GM12864 (cell line): ENCODE results near the gene CYP3A5.

Source experiments
- DNase-seq: peaks from one replicate; pipeline ENCODE4 v3.0.0-alpha.2; 2011; ENCODE audit warnings: low read depth
- H3K4me3 ChIP-seq: 2 replicates; pipeline ENCODE4 v1.5.1; 2011; ENCODE audit warnings: mild to moderate bottlenecking, low read depth, low read length, control low read depth
- TF ChIP-seq, protein P1 (sequence below): IDR thresholded peaks from 2 replicates; pipeline ENCODE4 v1.5.1; 2011; ENCODE audit warnings: low read depth, mild to moderate bottlenecking, moderate library complexity, low read length, control low read depth, inconsistent platforms; ENCODE audit errors: missing control alignments

CYP3A5 gene

DNA sequence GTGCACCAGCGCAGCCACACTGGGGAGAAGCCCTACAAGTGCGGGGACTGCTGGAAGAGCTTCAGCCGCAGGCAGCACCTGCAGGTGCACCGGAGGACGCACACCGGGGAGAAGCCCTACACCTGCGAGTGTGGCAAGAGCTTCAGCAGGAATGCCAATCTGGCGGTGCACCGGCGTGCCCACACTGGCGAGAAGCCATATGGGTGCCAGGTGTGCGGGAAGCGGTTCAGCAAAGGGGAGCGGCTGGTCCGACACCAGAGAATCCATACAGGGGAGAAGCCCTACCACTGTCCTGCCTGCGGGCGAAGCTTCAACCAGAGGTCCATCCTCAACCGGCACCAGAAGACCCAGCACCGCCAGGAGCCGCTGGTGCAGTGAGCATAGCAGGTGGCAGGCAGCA lies 50.2 kb downstream of the CYP3A5 start:
- TF ChIP-seq, protein P1, sequence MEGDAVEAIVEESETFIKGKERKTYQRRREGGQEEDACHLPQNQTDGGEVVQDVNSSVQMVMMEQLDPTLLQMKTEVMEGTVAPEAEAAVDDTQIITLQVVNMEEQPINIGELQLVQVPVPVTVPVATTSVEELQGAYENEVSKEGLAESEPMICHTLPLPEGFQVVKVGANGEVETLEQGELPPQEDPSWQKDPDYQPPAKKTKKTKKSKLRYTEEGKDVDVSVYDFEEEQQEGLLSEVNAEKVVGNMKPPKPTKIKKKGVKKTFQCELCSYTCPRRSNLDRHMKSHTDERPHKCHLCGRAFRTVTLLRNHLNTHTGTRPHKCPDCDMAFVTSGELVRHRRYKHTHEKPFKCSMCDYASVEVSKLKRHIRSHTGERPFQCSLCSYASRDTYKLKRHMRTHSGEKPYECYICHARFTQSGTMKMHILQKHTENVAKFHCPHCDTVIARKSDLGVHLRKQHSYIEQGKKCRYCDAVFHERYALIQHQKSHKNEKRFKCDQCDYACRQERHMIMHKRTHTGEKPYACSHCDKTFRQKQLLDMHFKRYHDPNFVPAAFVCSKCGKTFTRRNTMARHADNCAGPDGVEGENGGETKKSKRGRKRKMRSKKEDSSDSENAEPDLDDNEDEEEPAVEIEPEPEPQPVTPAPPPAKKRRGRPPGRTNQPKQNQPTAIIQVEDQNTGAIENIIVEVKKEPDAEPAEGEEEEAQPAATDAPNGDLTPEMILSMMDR, result no peak
- no peak overlapping the region for H3K4me3 ChIP-seq
- DNase-seq, result no peak

DNA sequence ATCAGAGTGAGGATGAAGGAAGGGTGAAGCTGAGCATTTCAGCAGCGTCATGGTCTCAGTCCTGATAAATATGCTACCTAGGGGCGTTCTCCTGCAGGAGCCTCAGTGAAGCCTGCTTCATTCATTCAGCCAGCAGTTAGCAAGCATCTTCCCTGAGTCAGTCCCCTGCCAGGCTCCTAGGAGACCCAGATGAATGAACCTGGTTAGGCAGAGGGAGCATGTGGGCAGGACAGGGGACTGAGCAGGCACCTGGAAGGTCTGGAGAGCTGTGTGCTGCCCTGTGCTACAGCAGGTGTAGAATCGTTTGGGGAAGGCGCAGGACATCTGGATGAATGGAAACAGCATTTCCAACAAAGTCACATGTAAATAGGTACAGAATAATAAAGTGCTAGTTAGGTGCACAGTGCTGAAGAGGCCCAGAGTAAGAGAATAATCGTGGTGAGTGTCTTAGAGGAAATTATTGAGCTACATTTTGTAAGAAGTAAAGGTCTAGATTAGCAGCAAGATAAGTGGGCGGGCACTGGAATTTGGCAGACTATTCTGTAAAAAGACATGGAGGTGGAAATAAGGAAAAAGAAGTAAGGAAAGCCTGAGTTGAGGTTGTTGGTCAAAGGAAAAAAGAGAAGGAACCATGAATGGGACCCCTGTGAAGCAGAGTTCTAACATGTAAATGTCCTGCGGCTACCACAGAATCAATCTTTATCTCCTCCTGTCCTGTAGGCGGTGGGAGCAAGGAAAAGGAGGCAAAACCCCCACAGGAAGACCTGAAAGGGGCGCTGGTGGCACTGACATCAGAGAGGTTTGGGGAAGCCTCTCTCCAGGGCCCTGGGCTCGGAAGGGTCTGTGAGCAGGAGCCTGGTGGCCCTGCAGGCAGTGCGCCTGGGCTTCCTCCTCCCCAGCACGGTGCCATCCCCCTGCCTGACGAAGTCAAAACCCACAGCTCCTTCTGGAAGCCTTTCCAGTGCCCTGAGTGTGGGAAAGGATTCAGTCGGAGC lies 51.0 kb downstream of the CYP3A5 start:
- TF ChIP-seq, protein P1, result no peak

DNA sequence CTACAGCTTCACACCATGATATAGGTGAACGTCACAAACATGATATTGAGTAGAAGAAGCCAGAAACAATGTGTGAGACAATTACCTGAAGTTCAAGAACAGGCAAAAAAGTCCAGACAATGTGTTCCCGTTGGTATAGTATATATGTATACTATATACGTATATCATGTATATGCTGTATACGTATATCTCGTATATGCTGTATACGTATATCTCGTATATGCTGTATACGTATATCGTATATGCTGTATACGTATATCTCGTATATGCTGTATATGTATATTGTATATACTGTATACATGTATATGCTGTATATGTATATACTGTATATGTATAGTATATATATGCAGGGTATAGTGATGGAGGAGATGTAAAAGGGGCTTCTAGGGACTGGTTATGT lies 52.3 kb downstream of the CYP3A5 start:
- no peak for DNase-seq
- TF ChIP-seq, protein P1, result no peak
- no peak overlapping the region for H3K4me3 ChIP-seq

More for the DNA sequence above, 51.0 kb downstream of the CYP3A5 start:
- H3K4me3 ChIP-seq, result no peak overlapping the region
- DNase-seq, result no peak

DNA sequence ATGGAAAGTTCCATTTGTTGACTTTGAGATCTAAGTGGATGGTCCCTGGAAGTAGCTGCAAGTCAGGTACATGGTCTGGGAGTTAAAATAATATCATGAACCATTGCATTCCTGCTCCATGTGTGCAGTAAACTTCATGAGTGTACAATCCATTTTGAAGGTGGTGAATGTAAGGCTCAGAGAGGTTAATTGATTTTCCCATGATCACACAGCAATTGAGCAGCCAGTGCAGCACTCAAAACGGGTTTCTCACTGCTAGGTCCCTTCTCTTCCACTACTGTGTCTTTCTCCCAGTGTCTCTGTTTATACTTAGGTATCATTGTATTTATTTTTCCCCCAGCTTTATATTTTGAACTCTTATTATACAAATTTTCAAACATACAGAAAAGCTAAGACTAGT lies 53.1 kb downstream of the CYP3A5 start:
- DNase-seq, result no peak
- H3K4me3 ChIP-seq, result no peak overlapping the region
- TF ChIP-seq, protein P1, result no peak

DNA sequence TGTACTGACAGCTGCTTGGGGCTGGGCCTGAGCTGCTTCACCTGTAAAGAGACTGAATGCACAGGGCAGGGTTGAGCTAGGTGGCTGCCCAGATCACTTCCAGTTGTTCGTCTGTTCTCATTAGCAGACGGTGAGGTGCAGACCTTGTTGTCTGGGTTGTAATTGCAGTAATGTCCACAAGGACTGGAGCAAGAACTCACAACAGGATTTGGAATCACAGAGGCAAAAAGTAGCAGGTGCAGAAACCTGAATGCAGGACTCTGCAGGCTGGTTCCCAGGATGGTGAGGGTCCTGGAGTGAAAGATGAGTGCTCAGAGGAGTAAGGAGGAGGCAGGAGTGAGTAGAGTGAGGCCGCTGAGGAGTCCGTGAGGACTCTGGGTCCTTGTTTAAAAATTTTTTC lies 53.8 kb downstream of the CYP3A5 start:
- TF ChIP-seq, protein P1, result peak; percentile 3
- H3K4me3 ChIP-seq, result no peak overlapping the region
- no peak for DNase-seq

DNA sequence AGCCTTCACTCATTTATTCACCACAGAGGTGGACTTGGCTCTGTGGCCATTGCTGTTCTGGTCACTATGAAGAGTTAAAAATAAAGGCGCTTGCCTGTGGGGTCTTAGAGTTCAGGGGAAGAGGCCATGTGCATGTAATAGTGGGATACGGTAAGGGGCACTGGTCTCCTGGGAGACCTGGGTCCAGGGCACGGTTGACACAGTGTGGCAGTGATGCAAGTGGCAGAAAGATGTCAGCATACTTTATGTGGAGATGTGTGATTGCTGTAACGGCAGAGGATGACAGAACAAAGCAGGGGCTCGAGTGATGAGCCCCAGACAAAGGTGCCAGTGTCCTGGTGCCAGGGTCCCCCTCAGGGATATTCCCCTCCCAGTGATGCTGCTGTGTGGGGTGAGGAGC lies 54.5 kb downstream of the CYP3A5 start:
- DNase-seq, result no peak
- TF ChIP-seq, protein P1, result no peak

DNA sequence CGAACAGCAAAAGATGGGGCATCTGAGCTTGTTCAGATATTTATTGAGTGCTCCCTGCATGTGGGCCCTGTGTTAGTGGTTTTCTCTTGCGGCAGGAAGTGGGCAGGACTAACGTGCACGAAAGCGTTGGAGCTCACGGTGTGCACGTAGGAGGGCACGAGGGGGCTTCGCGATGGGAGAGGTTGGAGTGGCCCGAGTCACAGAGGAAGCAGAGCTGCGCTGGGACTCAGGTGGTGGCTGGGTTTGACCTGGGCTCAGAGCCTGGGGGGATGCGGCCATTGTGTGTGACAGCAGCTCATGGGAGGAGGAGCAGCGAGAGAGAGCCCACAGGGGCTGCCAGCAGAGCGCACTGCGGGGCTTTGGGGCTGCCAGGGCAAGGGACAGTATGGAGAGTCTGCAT lies 55.3 kb downstream of the CYP3A5 start:
- TF ChIP-seq, protein P1, result no peak
- DNase-seq, result no peak
- no peak overlapping the region for H3K4me3 ChIP-seq

More for the DNA sequence above, 54.5 kb downstream of the CYP3A5 start:
- H3K4me3 ChIP-seq, result no peak overlapping the region
